Measurements from ENCODE around the gene PTPRB. TPM values are rescaled to one million over a fixed set of nuclear protein-coding genes. Genes with fewer than 3 reads are reported as not detected.

PTPRB gene
- total RNA-seq, 1 experiment from 2014 or later = 0.33 TPM

DNA sequence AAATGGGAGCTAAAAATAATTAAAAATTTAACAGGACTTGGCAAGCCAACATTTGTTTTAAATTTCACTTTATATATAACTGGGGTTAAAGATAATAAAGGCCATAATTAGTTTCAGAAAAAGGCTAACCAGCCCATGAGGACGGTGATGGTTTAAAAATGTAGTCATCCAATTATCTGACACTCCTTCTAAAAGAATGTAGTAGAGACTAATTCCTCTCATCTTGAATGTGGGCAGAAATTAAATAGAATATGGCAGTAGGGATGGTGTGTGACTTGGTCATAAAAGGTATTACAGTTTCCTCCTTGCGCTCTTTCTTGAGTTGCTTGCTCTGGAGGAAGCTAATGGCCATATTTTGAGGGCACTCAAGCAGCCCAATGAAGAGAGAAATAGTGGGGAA, 49.1 kb upstream of the PTPRB start:
- H3K4me3 ChIP-seq (ENCODE audit: low read depth in 2 of 2, low read length in 2 of 2) = no peak overlapping the region
- no peaks in the 10 kb centered on the region for H3K27me3 ChIP-seq (ENCODE audit: control insufficient read depth, insufficient read depth, low read length)
- no TSS peak for BruUV-seq (replicated peaks)
- intact Hi-C loops (cut with micrococcal nuclease; ENCODE audit: unreplicated experiment) (no loop called here), in situ Hi-C loops (cut with HindIII; ENCODE audit: low pct_unique_long_range_greater_than_20kb, low sequenced_read_pairs) (no loop called here)
- H3K27ac ChIP-seq (ENCODE audit: low read length) = no peak overlapping the region
- ATAC-seq = no peak
- DNase-seq (ENCODE audit: low read depth, low spot score) = no peak
- H3K9me3 ChIP-seq (ENCODE audit: control insufficient read depth, insufficient read depth, low read depth, low read length) = no peaks in the 10 kb centered on the region
- POLR2A ChIA-PET = no interaction called here
- H3K4me1 ChIP-seq (ENCODE audit: control insufficient read depth, insufficient read depth, low read length) = no peaks in the 10 kb centered on the region
- TF ChIP-seq, protein P1, sequence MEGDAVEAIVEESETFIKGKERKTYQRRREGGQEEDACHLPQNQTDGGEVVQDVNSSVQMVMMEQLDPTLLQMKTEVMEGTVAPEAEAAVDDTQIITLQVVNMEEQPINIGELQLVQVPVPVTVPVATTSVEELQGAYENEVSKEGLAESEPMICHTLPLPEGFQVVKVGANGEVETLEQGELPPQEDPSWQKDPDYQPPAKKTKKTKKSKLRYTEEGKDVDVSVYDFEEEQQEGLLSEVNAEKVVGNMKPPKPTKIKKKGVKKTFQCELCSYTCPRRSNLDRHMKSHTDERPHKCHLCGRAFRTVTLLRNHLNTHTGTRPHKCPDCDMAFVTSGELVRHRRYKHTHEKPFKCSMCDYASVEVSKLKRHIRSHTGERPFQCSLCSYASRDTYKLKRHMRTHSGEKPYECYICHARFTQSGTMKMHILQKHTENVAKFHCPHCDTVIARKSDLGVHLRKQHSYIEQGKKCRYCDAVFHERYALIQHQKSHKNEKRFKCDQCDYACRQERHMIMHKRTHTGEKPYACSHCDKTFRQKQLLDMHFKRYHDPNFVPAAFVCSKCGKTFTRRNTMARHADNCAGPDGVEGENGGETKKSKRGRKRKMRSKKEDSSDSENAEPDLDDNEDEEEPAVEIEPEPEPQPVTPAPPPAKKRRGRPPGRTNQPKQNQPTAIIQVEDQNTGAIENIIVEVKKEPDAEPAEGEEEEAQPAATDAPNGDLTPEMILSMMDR (IDR thresholded peaks at IDR 0.05) = no peak
- CTCF ChIA-PET = no interaction called here
- no peaks in the 10 kb centered on the region for H3K36me3 ChIP-seq (ENCODE audit: control insufficient read depth, insufficient read depth, low read length)

DNA sequence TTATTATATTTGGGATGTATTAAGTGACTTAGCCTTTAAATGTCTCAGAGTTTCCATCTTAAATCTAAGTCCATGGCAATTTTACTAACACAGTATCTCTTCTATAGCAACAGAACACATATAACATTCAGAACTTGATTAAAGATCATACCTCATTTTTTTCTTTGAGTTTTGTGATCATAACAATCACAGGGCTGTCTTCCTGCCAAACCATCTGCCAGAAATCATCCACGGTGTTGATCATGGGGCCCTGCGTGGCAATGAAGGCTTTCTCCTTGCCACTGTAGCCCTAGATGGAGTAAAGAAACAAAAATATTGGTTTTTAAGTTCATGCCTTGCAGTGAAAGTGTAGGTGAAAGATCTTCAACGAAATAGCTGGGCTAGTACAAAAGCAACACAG, 46.7 kb upstream of the PTPRB start:
- Histone ChIP-seq H3K27ac (ENCODE audit: low read length) (no peak overlapping the region), H3K9me3 (ENCODE audit: control insufficient read depth, insufficient read depth, low read depth, low read length) (no peaks in the 10 kb centered on the region), H3K27me3 (ENCODE audit: control insufficient read depth, insufficient read depth, low read length) (no peaks in the 10 kb centered on the region), H3K4me1 (ENCODE audit: control insufficient read depth, insufficient read depth, low read length) (no peaks in the 10 kb centered on the region), H3K4me3 (ENCODE audit: low read depth in 2 of 2, low read length in 2 of 2) (no peak overlapping the region), H3K36me3 (ENCODE audit: control insufficient read depth, insufficient read depth, low read length) (no peaks in the 10 kb centered on the region)
- no TSS peak for BruUV-seq (replicated peaks)
- POLR2A ChIA-PET = no interaction called here
- DNase-seq (ENCODE audit: low read depth, low spot score) (no peak), ATAC-seq (no peak)
- intact Hi-C loops (cut with micrococcal nuclease; ENCODE audit: unreplicated experiment) (no loop called here), in situ Hi-C loops (cut with HindIII; ENCODE audit: low pct_unique_long_range_greater_than_20kb, low sequenced_read_pairs) (no loop called here)
- CTCF ChIA-PET = no interaction called here
- TF ChIP-seq TCF7L2 (IDR thresholded peaks at IDR 0.05; ENCODE audit: low read depth, low read length) (no peak), POLR2AphosphoS5 (IDR thresholded peaks at IDR 0.05; ENCODE audit: low read depth, low read length) (no peak), SIN3A (IDR thresholded peaks at IDR 0.05; ENCODE audit: borderline replicate concordance, insufficient read depth, low read depth, low read length) (no peak)
- TF ChIP-seq, protein P2, sequence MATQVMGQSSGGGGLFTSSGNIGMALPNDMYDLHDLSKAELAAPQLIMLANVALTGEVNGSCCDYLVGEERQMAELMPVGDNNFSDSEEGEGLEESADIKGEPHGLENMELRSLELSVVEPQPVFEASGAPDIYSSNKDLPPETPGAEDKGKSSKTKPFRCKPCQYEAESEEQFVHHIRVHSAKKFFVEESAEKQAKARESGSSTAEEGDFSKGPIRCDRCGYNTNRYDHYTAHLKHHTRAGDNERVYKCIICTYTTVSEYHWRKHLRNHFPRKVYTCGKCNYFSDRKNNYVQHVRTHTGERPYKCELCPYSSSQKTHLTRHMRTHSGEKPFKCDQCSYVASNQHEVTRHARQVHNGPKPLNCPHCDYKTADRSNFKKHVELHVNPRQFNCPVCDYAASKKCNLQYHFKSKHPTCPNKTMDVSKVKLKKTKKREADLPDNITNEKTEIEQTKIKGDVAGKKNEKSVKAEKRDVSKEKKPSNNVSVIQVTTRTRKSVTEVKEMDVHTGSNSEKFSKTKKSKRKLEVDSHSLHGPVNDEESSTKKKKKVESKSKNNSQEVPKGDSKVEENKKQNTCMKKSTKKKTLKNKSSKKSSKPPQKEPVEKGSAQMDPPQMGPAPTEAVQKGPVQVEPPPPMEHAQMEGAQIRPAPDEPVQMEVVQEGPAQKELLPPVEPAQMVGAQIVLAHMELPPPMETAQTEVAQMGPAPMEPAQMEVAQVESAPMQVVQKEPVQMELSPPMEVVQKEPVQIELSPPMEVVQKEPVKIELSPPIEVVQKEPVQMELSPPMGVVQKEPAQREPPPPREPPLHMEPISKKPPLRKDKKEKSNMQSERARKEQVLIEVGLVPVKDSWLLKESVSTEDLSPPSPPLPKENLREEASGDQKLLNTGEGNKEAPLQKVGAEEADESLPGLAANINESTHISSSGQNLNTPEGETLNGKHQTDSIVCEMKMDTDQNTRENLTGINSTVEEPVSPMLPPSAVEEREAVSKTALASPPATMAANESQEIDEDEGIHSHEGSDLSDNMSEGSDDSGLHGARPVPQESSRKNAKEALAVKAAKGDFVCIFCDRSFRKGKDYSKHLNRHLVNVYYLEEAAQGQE (IDR thresholded peaks at IDR 0.05; ENCODE audit: insufficient read depth in 1 of 2, low read depth in 2 of 2, low read length in 1 of 2) = no peak
- TF ChIP-seq, protein P1 (IDR thresholded peaks at IDR 0.05) = no peak

DNA sequence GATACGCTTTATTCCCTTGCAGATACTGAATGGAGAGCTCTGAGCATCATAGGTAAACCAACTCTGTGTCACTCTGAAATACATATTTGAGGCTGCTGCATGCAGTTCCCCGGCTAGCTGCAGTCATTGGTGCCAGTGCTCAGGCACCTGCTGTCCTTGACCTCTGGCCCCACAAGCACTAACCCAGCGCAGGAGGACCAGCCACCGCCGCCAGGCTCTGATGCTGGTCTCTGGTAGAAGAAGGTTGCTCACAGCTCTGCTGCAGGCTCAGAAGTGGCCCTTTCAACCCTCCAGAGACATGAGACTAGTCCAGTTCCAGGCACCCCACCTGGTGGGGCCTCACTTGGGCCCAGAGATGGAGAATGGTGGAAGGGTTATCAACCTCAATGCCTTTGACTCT, 34.5 kb upstream of the PTPRB start:
- no peaks in the 10 kb centered on the region for H3K27me3 ChIP-seq (ENCODE audit: control insufficient read depth, insufficient read depth, low read length)
- intact Hi-C loops (cut with micrococcal nuclease; ENCODE audit: unreplicated experiment) = no loop called here
- no peak overlapping the region for H3K27ac ChIP-seq (ENCODE audit: low read length)
- H3K4me1 ChIP-seq (ENCODE audit: control insufficient read depth, insufficient read depth, low read length) = no peaks in the 10 kb centered on the region
- CTCF ChIA-PET = no interaction called here
- no TSS peak for BruUV-seq (replicated peaks)
- no peak for DNase-seq (ENCODE audit: low read depth, low spot score)
- H3K4me3 ChIP-seq (ENCODE audit: low read depth in 2 of 2, low read length in 2 of 2) = no peak overlapping the region
- H3K9me3 ChIP-seq (ENCODE audit: control insufficient read depth, insufficient read depth, low read depth, low read length) = 0 out of 2 replicates have a peak, but pooled peaks cover 4% of the 10 kb centered on the region
- TF ChIP-seq TCF7L2 (IDR thresholded peaks at IDR 0.05; ENCODE audit: low read depth, low read length) = no peak
- no peak for TF ChIP-seq SIN3A (IDR thresholded peaks at IDR 0.05; ENCODE audit: borderline replicate concordance, insufficient read depth, low read depth, low read length)
- no peak for TF ChIP-seq POLR2AphosphoS5 (IDR thresholded peaks at IDR 0.05; ENCODE audit: low read depth, low read length)
- TF ChIP-seq, protein P2 (IDR thresholded peaks at IDR 0.05; ENCODE audit: insufficient read depth in 1 of 2, low read depth in 2 of 2, low read length in 1 of 2) = no peak
- TF ChIP-seq, protein P1 (IDR thresholded peaks at IDR 0.05) = no peak
- H3K36me3 ChIP-seq (ENCODE audit: control insufficient read depth, insufficient read depth, low read length) = no peaks in the 10 kb centered on the region
- in situ Hi-C loops (cut with HindIII; ENCODE audit: low pct_unique_long_range_greater_than_20kb, low sequenced_read_pairs) = no loop called here
- no peak for ATAC-seq
- POLR2A ChIA-PET = no interaction called here

Data from Panc1 (cell line).